Adipose tissue (tissue), 3 donors: ENCODE results near the gene TERB2. TPM values are rescaled to one million over a fixed set of nuclear protein-coding genes. Genes with fewer than 3 reads are reported as not detected.
"Not testable (repeated sequence)": the region's sequence is repeated elsewhere in the genome, so short reads cannot be mapped to it uniquely, and the experiment has no call there.

Source experiments
- H3K27ac ChIP-seq: one replicate; pipeline ENCODE4 v1.5.1; 2013; ENCODE audit warnings: low read depth, low read length
- WGBS, 3 donors: extraction: QIAGEN DNeasy Blood & Tissue Kit; methylation state at CpG; one replicate each; pipeline ENCODE4 v1.1.7; 2013; 5-methylcytosine and 5-hydroxymethylcytosine counted together
- polyA plus RNA-seq, 3 donors: library from polyadenylated mRNA; stranded (reverse); fragments of 200-250 nt; gene quantifications; one replicate each; pipeline ENCODE4 v1.2.3, GENCODE V29; 2013
- donor health status: healthy with polysubstance abuse.
- donor health status: Bipolar disorder and iron deficiency.
- donor health status: healthy.

Gene TERB2, protein sequence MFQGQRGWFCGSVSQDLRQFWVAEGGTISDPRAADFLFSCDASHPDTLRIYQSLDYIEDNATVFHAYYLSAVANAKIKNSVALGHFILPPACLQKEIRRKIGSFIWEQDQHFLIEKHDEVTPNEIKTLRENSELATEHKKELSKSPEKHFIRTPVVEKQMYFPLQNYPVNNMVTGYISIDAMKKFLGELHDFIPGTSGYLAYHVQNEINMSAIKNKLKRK
- not detected for polyA plus RNA-seq

DNA sequence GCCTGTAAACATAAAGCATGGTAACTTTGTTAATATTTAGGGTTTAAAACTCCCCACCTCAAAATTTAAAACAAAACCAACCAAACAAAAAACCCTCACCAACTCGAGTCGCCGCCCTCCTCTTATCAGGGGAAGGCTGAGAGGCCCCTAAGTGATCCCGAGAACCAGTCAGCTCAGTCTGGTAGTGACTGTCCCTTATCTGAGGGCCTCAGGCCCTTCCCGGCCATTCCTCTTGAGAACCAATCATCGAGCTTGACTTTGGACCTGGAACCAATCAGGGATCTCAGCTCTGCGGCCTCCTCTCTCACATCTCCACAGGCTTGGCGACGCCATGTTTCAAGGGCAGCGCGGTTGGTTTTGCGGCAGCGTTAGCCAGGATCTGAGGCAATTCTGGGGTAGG, at the start of gene TERB2:
TSS of gene TERB2 (plus strand) at position 300 of the 400 bp plus-strand sequence. CDS start at position 332, 32 bp downstream.
- 90 to 94% (median 93%) methylated on average over 13 of the region's 13 CpGs for WGBS, 3 donors
- H3K27ac ChIP-seq = no peak within 1 kb of the TSS

DNA sequence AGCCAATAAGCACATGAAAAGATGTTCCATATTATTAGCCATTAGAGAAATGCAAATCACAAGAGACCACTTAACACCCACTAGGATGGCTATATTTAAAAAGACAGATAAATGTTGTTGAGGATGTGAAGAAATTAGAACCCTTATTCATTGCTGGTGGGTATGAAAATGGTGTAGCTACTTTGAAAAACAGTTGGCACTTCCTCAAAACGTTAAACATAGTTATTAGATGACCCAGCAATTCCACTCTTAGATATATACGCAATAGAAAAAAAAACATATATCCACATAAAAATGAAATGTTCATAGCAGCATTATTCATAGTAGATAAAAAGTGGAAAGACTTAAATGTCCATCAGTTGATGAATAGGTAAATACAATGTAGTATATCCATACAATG, 47.1 kb upstream of the TERB2 start:
- H3K27ac ChIP-seq = no peak overlapping the region
- 48 to 63% (median 50%) methylated on average over 2 of the region's 2 CpGs for WGBS, 3 donors

DNA sequence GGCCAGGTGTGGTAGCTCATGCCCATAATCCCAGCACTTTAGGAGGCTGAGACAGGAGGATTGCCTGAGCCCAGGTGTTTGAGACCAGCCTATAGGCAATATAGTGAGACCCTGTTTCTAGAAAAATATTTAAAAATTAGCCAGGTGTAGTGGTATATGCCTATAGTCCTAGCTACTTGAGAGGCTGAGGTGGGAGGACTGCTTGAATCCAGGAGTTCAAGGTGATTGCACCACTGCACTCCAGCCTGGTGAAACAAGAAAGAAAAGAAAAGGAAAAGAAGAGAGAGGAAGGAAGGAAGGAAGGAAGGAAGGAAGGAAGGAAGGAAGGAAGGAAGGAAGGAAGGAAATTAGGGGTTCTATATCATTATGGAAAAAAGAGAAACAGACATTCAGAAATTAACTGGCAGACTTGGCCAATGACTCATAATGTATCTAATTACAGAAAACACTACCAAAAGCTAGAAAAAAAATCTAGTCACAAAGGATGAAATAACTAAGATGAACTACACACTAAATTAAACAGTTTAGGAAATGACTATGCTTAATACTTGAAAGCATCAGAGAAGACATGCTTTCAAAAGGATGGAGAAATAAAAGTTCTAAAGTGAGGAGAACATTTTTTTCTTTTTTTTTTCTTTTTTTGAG, 45.4 kb upstream of the TERB2 start:
- no peak overlapping the region for H3K27ac ChIP-seq

DNA sequence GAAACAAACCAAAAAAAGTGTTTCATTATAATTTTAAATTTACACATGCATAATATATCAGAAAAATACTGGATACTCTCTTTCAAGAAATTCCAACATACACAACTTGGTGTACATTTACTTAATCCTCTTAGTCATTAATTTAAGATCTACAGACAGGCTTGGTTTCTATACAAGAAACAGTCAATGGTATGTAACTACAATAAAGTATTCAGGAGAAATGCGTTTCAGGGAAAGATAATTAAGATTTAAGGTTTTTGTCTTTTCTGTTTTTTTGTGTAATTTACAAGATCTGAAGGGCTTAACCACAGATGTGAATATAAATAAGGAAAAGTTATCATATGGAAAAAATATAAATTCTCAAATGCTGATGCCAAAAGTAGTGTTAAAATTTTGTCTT, 44.3 kb upstream of the TERB2 start:
- H3K27ac ChIP-seq = not testable (repeated sequence)
- WGBS, 3 donors = 66 to 86% (median 70%) methylated on average over 1 of the region's 1 CpG

DNA sequence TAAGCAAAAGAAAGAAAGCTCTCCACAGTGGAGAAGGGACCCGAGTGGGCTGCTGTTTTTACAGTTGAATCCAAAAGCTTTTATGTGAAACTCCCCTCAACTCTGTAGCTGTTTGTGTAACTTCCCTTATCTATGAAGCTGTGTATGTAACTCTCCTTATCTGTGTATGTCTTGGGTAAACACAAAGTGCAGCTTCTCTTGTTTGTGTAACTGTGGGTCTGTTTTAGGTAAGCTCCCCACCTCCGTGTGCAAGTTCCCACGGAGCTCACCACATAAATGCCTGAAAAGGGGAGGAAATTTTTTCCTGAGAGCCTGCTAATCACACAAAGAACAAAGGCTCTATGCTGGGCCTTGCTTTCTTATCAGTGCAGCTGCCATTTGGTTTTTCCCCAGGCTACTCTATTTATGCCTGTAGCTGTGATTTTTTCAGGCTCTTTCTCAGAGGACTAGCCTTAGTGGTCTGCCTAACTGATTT, 43.5 kb upstream of the TERB2 start:
- whole genome bisulfite sequencing, 3 donors = 31 to 46% (median 41%) methylated on average over 3 of the region's 3 CpGs
- H3K27ac ChIP-seq = not testable (repeated sequence)

DNA sequence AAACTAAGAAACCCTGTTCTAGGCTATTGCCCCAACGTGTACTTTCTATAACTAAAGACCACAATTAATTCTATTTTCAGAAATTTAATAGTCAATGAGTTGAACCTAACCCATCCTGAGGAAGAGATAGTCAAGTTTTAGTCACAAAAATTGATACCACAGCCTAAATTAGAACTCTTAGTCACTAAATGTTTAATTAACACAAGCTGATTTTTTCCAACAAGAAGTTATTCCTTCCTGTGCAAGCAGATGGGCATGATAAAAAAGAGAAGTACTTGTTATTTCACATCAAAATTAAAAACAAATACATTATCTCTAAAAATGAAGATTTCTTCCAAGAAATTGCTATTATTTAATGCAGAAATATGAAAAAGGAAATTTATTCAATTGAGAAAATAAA, 38.4 kb upstream of the TERB2 start:
- 43 to 68% (median 64%) methylated on average over 1 of the region's 1 CpG for WGBS, 3 donors
- H3K27ac ChIP-seq = no peak overlapping the region

DNA sequence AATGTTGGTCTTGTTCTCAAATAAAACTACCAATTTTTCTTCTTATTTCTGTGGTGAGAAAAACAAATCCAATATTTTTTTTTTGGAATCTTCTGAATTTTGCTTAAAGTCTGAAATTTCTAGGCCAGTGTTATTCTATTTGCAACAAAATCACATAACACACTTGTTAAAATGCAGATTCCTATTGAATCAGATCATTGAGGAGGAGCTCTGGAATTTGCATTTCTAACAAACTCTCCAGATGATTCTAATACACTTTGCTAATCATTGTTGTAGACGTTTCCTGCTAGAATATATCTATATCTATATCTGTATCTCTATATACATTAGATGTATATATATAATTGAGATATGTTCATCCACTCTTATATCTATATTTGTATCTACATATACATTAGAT, 27.8 kb upstream of the TERB2 start:
- WGBS, 3 donors = 33 to 62% (median 59%) methylated on average over 1 of the region's 1 CpG
- not testable (repeated sequence) for H3K27ac ChIP-seq

DNA sequence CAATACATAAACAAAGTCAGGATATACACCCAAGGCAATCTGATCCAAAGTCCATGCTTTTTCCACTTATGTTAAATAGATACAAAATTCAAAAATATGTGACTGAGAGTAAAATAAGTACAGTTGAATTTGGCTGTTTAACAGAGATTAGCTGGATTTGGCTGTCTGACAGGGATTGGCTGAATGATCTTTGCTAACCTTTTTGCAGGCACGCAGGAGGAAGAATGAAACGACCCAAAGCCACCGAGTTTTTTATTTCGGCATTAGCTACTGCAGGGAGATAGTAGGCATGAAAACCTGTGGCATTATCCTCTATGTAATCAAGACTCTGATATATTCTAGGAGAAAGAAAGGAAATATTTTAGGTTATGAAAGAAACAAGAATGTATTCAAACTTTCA, 26.2 kb upstream of the TERB2 start:
- H3K27ac ChIP-seq = not testable (repeated sequence)
- WGBS, 3 donors = 61 to 69% (median 64%) methylated on average over 4 of the region's 4 CpGs

DNA sequence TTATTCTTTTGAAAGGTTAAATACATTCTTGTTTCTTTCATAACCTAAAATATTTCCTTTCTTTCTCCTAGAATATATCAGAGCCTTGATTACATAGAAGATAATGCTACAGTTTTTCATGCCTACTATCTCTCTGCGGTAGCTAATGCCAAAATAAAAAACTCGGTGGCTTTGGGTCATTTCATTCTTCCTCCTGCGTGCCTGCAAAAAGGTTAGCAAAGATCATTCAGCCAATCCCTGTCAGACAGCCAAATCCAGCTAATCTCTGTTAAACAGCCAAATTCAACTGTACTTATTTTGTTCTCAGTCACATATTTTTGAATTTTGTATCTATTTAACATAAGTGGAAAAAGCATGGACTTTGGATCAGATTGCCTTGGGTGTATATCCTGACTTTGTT, 1.8 kb downstream of the TERB2 start:
- not testable (repeated sequence) for H3K27ac ChIP-seq
- 18 to 51% (median 44%) methylated on average over 3 of the region's 3 CpGs for WGBS, 3 donors

DNA sequence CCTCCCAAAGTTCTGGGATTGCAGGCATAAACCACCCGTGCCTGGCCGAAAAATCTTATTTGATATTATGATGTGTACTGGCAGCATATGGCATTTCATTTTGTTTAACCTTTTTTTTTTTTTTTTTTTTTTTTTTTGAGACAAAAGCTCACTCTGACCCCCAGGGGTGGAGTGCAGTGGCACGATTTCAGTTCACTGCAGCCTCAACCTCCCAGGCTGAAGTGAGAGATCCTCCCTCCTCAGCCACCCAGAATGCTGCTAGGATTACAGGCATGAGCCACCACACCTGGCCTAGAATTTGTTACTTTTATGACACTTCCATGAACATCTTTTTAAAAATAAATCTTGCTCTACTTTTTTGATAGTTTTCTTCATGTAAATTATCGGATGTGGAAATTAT, 12.0 kb downstream of the TERB2 start:
- no peak overlapping the region for H3K27ac ChIP-seq
- WGBS, 3 donors = 66 to 73% (median 71%) methylated on average over 4 of the region's 4 CpGs

DNA sequence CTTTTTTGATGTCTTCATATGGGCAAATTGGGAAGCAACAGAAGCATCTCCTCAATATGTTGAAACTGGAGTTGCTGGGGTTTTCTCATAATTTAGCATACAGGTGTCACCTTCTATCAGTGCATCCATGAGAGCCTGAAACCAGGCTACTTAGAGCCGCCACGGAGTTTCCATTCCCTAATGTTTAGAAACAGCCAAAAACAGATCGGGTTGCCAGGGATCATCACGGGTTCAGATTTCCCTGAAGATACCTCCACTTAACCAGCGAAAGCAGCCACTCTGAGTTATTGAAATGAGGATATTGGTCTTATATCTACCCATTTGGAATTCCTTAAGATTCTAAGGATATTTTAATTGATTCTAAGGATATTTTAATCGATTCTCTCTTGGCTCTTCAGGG, 14.5 kb downstream of the TERB2 start:
- H3K27ac ChIP-seq = no peak overlapping the region
- WGBS, 3 donors = 71 to 75% (median 75%) methylated on average over 6 of the region's 6 CpGs

DNA sequence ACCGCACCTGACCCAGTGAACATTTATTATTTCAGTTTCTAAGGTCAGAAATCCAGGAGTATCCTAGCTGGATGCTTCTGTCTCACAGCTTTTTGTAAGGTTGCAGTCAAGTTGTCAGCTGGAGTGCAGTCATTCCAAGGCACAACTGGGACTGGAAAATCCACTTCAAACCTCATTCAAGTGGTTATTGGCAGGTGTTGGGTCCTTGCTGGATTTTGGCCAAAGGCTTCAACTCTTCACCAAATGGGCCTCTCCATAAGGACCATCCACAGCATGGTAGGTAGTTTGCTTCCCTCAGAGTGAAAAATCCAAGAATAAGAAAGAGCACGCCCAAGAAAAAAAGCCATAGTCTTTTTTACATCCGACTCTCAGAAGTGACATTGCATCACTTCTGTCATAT, 19.7 kb downstream of the TERB2 start:
- 94 to 97% (median 95%) methylated on average over 3 of the region's 3 CpGs for WGBS, 3 donors
- H3K27ac ChIP-seq = not testable (repeated sequence)

DNA sequence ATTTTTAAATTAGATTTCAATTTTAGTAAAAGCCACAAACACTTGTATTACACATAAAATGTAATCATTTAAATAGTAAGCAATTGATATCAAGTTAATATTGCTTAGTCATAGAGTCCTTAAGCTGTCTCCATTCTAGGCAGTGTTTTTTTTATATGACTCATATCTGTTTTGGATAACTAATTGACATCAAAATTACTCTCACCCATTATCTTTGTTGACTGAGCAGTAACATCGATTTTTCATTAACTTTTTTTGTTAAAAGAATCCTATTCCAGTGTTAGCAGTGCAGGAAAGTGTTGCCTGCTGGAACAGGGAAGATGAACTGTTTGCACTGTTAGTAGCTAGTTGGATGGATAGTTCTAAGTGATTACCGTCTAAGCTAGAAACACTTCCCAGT, 21.3 kb downstream of the TERB2 start:
- 49 to 62% (median 56%) methylated on average over 2 of the region's 2 CpGs for WGBS, 3 donors
- H3K27ac ChIP-seq = not testable (repeated sequence)

DNA sequence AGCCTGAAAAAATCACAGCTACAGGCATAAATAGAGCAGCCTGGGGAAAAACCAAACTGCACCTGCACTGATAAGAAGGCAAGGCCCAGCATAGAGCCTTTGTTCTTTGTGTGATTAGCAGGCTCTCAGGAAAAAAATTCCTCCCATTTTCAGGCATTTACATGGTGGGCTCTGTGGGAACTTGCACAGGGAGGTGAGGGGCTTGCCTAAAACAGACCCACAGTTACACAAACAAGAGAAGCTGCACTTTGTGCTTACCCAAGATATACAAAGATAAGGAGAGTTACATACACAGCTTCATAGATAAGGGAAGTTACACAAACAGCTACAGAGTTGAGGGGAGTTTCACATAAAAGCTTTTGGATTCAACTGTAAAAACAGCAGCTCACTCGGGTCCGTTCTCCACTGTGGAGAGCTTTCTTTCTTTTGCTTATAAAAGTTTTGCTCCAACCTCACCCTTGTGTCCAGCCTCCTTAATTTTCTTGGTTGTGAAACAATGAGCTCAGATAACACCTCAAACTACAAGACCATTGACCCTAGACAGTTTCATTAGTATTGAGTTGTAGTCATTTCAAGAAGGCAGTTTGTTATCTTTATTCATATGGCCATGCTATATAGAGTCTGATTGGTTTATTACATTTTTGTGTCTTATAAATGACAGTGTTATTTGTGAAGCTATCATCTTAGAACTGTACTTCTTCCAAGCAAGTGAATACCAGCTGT, 23.3 kb downstream of the TERB2 start:
- H3K27ac ChIP-seq = not testable (repeated sequence)
- 44 to 46% (median 45%) methylated on average over 2 of the region's 2 CpGs for WGBS, 3 donors

DNA sequence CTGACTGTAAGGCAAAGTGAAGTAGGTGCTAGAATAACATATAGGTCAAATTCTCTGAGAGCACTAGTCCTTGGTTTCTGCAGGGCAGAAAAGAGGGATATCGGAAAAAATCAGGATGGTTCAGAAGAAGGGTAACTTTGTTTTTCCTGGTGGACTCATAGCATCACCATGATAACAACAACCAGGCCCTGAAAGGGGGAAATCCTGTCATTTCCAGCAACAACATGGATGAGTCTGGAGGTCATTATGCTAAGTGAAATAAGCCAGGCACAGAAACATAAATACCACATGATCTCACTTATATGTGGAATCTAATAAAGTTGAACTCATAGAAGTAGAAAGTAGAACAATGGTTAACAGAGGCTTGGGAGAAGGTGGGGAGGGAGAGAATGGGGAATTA, 27.7 kb downstream of the TERB2 start:
- H3K27ac ChIP-seq = not testable (repeated sequence)
- WGBS, 3 donors = 60 to 88% (median 69%) methylated on average over 1 of the region's 1 CpG

DNA sequence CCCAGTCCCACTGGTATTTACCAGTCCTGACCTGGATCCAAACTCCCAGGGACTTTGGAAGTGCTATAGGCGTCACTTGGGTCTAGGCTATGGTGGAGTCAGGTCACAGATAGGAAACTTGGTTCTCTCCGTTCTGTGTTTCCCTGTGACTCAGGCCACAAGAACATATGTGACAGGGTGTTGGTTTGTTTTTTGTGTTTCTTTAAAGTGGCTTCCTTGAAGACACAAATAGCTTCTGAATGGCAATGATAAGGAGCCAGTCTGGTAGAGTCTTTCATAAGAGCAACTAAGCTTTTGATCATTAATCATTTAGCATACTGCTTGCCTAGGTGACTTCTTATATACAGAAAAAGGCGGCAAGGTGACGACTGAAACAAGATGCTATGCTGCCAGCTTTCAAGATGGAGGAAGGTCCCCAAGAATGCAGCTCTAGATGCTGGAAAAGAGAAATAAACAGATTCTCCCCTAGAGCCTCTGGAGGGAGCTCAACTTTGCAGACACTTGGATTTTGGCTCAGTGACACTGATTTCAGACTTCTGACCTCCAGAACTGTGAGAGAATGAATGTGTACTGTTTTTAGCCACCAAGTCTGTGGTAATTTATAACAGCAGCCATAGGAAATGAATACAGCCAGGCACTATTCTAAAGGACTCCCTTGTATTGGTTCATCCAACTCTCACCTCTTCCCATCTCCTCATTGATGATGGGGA, 30.0 kb downstream of the TERB2 start:
- 74 to 81% (median 78%) methylated on average over 4 of the region's 4 CpGs for WGBS, 3 donors

DNA sequence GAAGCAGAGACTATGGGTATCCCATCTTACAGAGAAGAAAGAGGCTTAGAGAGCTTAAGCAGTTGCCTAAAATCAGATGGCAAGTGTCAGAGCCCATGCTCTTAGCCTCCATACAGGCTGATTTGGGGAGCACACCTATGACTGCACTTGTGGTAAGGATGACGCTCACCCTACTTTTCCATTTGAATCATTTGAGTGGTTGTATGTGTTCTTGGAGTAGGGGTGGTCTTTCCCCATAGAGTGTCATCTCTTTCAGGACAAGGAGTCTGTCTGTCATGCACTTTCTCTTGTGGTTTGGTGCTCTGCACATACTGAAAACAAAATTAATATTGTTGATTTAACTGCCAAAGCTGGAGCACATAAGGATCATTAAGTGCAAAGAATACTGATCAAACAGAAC, 31.2 kb downstream of the TERB2 start:
- not testable (repeated sequence) for H3K27ac ChIP-seq
- WGBS, 3 donors = 90 to 94% (median 91%) methylated on average over 1 of the region's 1 CpG

More for the DNA sequence above, 30.0 kb downstream of the TERB2 start:
- H3K27ac ChIP-seq = not testable (repeated sequence)

DNA sequence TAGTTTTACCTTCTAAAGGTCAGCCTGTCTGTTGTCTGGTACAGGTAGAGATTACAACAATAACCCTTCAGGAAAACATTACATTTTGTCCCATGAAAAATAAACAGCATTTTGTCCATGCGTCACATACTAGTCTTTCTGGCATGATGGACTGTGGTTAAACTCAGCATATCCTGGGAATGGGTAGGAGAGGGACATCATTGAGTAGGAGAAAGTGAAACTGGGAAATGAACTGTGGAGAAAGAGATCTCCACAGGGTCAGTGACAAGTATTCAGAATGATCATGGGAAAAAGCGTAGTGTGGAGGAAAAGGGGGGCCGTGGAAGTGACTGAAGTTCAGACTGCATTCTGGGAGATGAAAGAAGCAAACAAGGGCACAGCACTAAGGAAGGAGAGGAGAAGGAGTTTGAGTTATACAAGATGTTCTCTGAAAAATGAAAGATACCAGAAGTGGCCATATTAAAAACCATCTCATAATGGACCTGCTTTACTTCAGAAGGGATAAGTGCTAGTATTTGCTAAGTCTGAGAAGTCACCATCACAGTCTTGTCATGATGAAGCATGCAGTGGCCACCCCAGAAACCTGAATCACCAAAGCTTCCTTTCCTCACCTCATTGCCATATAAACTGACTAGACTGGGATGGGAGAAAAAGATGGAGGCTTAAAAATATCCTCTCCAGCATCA, 31.8 kb downstream of the TERB2 start:
- 83 to 88% (median 84%) methylated on average over 1 of the region's 3 CpGs for WGBS, 3 donors
- H3K27ac ChIP-seq = not testable (repeated sequence)

DNA sequence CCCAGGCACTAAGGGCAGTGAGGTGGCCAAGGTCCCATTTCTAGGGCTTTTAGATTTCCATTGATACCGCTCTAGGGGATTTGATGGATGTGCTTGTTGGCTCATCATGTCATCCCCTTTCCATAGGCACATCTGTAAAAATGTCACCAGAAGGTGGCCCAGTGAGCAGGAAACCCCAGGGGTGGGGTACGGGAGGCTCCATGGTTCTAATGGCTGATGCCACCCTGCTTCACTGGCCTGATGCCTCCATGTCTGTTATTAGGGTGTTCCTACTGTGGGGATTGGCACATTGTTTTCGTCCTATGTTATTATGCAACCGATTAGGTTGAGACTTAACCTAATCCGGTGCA, 32.4 kb downstream of the TERB2 start:
- WGBS, 3 donors = 83 to 88% (median 85%) methylated on average over 3 to 4 of the region's 5 CpGs
- not testable (repeated sequence) for H3K27ac ChIP-seq
